NCI-H446 (cell line): ENCODE data around the gene TNS3.

Source experiments
- DNase-seq, 2 experiments: peaks; one replicate each; lab custom pipeline; 2025; lab: John Stamatoyannopoulos, UW

TNS3 gene

DNA sequence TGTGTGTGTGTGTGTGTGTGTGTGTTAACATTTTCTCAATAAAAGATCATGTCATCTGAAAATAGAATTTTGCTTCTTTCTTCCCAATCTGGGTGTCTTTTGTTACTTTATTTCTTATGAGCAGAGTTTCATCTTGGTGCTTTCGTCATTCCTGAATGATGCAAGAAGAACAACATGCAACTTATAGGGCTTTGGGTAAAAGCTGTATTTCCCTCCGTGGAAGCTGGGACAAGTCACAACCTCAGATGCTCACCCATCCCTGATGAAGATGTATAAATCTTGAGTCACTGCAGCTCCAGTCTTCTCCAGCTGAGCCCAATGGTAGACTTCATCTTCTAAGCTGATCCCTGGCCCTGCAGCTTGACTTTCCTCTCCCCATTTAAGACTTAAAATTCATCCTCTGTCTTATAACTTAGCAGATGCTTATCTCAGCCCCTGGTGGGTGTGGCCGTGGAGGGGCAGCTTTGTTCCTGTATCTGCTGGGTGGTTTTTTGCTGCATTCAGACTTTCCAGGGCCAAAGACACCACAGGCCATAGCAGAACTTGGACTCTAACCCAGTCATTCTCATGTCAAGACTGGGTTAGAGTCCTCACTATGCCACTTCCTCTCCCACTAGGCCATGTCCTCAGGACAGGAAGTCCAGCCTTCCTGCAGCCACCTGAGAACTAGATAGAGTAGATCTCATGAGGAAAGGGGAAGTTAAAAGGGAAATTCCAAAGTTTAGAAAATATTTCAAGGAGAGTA, 356.4 kb downstream of the TNS3 start:
- DNase-seq = no peak
